SHP77 treated with DMSO at 0.1 percent for 48 hours (cell line): ENCODE data around the gene CAPN6.

Experiments
- DNase-seq: peaks from one replicate; lab custom pipeline; 2025; lab: John Stamatoyannopoulos, UW

CAPN6 gene

DNA sequence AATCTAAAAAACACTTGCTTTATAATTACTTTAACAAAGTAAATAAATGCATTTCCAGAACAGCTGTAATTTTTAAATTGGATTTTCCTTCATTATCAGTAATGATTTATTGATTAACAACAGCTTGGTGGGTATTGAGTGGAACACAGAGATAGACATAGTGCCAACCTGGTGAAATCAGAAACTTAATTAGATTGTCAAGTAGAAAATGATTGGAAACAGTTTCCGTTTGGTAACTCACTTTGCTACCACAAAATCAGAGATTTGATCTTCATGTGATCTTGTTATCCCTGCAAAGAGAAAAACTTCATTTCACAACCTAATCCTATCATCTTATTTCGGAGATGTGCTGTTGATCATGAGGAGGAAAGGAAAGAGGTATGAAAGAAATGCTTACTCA lies 70.8 kb downstream of the CAPN6 start:
- no peak for DNase-seq
